GM21367 (cell line): ENCODE measurements around the gene BUB1B.

Experiments used
- ATAC-seq: cut with Tn5 transposase; IDR thresholded peaks from one replicate; pipeline ENCODE4 v1.9.1; 2021; ENCODE audit not compliant: unreplicated experiment

Gene BUB1B

DNA sequence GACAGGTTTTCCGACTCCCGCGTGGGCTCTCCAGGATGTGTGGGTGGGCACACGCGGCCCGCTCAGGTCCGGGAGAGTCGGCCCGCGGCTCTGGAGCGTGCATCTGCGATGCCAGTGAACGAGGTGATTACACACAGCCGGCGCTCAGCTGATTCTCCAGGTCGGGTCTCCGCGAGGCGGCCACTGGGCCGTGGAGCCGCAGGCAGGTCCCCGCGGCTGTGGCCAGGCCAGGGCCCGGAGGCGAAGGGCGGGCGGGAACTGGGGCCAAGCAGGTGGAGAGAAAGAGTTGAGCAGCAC is 91.2 kb downstream of the BUB1B start:
- ATAC-seq: no peak

DNA sequence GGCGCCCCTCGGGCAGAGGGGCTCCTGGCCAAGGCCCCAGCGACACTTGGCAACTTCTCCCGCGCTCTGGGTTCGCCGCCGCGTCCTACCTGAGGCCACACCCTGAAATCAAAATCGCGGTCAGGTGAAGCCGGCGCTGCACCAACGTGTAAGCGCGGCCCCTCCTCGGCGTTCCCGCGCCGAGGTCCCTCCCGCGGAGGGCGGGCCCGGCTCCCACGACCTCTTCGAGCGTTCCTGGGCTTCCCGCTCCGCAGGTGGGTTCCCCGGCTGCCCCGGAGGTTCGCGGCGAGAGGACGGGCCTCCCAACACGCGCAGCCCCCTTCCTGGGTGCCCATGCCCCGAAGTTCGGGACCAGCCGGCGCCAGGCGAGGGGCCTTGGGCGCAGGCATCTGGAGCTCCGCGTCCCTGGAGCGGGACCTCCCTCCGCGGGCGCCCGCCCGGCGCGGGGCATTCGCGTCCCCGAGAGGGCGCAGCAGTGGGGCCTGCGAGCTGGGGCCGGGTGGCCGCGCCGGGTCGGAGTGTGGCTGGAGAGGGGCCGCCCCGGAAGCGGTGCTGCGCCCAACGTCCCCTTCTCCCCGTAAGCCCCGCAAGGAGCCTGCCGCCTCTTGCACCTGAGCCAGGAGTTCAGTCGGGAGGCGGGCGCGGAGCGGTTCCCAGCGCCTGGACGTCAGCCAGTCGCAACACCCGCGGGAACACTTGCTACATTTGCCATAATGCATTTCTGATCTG is 91.7 kb downstream of the BUB1B start:
- no peak for ATAC-seq

DNA sequence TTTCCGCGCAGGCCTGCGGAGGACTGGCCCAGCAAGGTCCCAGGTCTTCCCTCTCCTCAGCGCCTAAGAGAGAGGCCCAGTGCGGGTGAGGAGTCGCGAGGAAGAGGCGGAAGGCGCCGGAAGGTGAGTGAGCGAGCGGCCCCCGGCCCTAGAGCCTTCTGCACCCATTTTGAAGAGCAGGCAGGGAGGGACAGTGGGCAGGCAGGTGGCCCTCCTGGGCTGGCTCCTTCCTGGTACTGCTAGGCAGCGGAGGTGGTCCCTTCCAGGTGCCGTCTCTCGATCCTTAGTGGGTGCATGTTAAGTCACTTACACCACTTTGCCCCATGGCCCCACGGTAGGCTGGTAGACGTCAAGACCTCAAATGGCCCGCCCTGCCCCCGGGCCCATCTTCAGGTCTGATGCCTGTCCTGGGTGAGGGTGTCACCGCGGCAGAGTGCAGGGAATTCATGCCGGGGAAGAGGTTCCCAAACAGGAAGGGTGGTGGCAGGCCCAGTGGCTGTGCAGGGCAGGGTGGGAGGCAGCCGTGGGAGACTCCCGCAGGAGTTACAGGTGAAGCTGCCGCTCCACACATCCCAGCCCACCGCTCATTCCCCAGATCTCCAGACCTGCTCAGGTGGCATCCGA is 92.4 kb downstream of the BUB1B start:
- ATAC-seq: no peak

DNA sequence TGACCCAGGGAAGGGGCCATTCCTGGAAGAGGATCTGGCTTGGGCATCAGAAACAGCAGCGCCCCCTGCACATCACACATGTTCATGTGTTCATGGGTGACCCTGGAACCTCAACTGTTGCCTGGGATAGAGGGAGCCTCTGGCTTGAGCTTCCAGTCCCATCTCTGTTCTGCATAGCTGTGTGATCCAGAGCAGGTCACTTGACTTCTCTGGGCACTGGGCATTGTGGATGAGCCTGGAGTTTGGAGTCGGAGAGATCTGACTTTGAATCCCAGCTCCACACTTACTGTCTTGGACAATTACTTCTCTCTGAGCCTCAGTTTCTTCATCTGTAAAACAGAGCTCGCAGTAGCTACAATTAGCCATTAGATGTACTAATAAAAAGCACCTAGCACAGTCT is 93.6 kb downstream of the BUB1B start:
- ATAC-seq: no peak

DNA sequence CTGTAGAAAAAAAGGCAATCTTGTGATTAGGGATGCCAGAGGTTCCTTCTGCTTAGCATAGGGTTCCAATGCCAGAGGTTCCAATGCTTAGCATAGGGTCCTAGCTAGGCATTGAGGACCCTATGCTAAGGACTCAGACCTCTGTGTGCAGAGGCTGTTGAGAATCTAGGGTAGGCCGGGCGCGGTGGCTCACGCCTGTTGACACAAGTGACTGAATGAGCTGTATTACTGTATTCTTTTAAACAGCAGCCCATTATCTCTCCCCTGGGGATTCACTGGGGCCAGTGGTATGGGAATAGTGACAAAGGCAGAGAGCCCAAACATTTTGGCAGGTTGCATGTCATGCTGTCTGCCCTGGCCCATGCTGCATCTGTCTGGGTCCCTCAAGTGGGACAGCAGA is 94.2 kb downstream of the BUB1B start:
- no peak for ATAC-seq

DNA sequence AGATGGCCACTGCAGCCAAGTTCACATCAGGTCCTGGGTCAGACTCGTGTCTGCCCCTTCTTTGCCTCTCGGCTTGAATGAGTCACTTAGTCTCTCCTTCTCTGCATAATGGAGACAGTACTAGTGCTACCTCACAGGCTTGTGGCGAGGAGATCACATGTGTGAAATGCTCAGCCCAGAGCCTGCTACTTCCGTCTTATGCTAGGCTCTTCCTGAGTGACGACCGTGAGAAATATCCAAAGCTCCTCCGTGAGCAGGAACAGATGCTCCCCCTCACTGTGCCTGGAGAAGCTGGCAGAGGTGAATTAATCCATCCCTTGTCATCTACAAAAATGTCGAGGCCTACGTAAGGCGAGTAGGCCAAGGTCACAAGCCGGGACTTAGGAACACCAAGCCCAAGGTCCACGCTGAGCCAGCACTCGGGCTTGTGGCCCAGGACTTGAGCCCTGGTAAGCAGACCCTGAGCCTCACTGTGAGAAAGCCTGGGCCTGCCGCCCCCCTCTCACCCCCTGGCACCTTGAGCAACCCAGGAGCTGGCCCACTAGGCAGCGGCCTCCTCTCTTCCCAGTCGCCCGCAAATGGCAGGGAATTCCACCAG is 95.9 kb downstream of the BUB1B start:
- ATAC-seq: no peak

DNA sequence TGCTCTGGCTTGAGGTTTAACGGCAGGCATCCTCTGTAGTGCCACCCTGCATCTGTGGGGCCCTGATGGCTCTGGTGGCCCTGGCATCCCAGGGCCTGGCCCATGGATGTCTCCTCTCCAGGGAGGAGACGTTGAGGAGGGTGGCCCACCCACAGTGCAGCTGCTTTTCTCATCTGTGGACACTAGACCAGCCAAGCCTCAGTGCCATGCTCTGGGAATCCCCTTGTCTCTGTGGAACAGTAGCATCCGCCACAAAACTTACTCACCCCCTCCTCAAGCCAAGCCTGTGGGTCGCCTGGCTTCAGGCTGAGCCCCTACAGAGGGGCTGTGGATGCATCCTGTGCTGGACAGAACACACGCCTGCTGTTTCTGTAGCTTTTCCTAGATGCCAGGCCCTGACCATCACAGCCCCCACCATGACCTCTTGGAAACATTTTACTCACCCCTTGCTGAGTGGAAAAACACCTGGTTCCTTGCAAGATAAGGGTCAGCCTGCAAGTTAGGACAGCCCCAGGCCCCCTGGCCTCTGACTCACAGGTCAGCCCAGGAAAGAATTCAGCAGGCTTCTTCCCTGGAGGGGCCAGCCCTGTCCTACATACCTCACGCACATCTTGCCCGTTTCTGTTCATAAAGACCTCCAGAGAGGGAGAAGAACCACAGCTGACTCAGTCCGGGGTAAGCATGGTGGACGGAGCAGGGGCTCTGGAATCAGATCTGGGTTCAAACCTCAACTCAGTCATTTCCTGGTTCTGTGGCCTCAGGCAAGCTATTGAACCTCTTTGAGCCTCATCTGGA is 97.0 kb downstream of the BUB1B start:
- no peak for ATAC-seq

DNA sequence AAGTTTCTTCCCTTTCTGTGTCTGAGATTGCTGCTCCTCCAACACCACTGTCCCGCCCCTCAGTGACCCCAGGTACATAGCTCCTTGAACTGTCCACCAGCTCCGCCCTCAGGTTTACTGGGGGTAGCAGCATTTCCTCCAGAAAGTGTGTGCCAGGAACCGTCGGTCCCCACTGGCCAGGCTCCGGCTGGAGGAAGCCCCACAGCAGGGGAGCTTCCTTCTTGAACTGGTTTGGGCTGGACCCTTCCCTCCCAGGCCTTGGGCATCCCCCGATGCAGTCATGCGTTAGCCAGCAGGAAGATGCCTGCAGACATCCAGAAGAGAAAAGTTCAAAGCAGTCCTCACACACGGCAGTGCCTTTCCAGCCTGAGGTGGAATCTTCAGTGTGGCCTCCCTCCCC is 97.7 kb downstream of the BUB1B start:
- ATAC-seq: no peak

DNA sequence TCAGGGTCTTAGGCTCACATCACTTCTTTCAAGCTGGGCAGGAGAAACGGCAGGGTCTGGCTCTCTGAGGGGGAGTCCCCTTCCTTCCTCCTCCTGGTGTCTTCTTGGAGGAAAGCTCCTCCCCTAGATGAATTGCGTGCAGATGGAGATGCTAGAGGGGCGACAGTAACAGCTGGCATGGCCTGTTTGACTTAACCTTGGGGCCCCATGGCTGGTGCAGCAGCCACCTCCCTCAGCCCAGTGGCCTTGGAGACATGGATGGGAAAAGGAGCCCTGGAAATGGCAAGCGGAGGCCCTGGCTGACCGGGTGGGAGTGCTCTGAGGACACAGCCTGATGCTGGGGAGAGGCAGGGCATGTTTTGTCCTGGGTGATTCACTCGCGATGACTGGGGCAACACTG is 98.2 kb downstream of the BUB1B start:
- ATAC-seq: no peak

DNA sequence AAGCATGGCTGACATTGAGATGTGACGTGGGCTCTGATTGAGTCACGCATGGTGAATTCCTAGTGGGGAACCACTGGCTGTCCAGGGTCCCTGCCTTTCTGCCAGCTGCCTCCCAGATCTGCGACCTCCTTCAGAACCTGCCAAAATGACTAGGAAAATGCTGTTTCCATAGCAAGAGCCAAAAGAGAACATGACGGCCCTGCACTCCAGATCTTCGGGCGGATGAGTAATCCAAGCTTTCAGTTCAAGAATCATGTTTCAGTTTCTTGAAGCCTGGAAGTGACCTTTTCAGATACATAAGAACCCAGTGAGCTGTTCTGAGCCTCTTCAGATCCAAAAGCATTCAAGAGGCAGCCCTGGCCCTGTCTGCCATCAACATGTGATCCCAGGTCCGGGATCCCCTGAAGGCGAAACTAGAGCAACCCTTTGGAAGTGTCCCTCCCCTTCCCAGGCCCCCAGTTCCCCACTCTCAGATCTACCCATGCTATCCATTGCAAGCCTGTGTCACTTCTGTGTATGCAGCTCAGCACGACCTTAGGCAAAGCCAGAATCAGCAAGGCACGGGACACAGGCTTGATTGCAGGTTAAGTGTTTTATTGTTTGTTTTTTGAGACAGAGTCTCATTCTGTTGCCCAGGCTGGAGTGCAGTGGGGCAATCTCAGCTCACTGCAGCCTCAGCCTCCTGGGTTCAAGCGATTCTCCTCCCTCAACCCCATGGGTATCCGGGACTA is 102.3 kb downstream of the BUB1B start:
- no peak for ATAC-seq

DNA sequence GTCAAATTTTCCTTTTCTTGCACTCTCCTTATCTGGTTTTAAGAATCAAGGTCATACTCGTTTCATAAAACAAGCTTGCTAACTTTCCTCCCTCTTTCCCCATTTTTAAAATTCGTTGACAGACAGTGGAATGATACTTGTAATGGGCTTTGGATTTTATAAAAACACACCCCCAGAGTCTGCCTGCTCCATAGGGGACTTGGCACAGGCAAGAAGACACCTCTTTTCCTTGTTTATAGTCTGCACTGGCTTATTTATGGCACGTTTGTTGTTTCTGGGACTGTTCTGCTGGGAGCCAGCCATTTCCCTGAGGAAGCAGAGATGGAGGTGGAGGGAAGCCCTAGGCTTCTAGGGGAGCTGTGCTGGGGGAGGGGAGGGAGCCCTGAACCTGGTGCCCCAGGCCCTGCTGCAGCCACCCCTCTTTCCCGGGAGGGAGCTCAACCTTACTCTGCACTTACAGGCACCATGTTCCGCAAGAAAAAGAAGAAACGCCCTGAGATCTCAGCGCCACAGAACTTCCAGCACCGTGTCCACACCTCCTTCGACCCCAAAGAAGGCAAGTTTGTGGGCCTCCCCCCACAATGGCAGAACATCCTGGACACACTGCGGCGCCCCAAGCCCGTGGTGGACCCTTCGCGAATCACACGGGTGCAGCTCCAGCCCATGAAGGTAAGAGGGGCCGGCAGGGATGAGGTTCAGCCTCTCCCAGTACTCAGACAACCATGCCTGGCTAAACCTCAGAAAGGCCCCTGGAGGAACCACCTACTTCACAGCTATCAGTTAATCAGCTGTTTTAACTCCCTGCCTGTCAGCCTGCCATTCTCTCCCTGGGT is 103.7 kb downstream of the BUB1B start:
- ATAC-seq: no peak

DNA sequence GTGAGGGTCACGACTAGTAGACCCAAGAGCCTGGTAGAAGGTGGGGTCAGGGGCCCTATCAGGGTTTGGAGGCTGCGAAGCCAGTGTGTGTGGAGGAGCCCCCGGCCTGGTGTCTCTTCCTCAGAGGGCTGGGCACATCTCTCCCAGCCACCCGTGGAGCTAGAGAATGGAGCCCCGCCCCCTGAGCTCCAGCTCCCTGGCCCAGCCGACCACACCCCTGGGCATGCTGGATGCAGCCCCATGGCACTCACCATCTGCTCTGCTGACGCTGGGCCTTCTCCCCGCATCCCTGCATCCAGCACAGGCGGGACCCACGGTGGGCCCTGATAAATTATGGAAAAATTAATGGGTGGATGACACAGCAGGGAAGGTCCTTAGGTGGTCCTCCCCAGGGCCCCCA is 104.5 kb downstream of the BUB1B start:
- ATAC-seq: no peak

DNA sequence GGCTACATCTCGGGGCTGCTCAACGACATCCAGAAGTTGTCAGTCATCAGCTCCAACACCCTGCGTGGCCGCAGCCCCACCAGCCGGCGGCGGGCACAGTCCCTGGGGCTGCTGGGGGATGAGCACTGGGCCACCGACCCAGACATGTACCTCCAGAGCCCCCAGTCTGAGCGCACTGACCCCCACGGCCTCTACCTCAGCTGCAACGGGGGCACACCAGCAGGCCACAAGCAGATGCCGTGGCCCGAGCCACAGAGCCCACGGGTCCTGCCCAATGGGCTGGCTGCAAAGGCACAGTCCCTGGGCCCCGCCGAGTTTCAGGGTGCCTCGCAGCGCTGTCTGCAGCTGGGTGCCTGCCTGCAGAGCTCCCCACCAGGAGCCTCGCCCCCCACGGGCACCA is 105.0 kb downstream of the BUB1B start:
- ATAC-seq: no peak

DNA sequence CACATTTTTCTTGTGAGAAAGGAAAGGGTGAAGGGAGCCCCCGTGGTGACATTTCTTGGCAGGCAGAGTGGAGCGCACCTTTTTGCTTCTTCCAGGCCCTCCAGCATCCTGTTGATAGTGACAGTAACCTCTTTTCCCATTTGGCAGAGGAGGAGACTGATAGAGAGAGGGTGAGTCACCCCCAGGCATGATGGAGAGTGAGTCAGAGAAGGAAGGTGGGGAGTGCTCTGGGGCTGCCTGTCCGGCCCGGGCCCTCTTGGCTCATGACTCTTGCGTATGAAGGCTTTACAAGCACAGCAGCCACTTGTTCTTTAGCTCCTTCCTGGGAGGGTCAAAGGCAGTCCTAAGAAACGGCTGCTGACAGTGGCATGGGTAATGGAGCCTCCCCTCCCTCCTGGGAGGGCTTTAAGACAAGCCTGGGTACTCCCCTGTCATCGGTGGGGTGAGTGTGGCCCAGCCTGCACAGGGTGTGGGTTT is 106.0 kb downstream of the BUB1B start:
- no peak for ATAC-seq

DNA sequence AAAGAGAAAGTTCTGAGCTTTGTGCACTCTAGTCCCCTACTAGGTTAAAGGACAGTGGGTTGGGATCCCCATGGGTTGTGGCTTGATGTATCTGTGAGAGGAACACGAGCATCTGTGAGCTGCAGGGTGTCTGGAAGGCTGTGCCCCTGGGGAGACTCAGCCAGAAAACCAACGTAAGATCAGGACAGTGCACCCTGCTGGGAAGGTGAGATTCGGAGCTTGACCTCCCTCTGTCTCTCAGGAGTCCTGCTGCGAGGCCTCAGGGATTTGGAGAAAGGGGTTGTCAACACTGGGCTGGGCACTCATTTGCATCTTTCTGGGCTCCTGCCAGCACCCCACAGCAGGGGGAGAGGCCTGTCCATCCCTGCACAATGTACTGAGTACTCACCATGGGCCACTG is 106.8 kb downstream of the BUB1B start:
- no peak for ATAC-seq

DNA sequence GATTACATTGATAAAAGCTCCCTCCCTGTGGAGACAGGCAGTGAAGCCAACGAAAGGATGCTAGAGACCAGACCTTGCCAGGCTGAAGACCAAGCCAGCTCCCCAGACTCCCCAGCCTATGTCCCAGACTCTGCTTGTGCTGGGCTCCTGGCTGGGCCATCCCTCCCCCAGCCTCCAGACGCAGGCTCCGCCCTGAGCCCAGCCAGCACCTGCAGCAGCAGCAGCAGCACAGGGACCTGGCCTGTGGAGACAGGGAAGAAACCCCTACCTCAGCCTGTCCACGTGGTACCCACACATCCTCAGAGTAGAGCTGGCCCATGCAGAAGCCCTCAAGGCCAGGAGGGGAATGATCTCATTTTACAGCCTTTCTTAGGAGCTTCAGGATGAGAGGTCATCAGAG is 108.7 kb downstream of the BUB1B start:
- ATAC-seq: no peak

DNA sequence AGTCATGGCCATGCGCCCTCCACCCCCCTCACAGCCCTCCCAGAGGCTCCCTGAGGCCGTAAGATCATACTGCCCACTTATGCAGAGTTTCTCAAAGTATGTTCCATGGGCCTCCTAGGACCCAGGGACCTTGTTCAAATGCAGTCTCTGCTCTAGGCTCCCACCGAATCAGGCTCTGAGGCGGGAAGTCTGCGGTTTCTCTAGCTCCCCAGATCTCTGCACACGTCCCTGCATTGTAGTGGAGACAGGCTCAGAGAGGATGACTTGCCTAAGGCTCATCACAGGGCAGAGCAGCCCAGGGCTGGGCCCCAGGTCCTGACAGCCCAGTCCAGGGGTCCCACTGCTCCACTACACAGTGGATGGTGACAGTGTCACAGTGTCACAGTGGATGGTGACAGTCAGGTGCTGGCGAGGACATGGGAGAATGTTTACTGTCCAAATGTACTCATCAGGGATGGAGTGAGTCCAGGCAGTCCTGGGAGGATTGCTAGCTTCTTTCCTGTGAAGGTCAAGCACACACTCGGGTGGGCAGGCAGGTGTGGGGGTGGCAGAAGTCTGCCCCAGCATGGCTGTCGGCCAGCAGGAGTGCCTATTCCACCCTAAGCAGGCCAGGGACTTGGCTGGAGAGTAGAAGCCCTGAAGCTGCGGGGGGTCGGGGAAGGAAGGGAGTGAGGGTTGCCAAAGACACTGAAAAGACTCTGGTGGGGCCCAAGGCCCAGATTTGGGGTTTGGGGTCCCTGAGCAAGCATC is 109.6 kb downstream of the BUB1B start:
- ATAC-seq: no peak
